ENCODE data around the gene STPG2. TPM values are rescaled to one million over a fixed set of nuclear protein-coding genes. Genes with fewer than 3 reads are reported as not detected.
A peak's percentile ranks its signal among the peaks of the same experiment; 100 is the strongest.

Gene STPG2
- total RNA-seq, 1 experiment from 2014 or later, result 0.20 TPM

DNA sequence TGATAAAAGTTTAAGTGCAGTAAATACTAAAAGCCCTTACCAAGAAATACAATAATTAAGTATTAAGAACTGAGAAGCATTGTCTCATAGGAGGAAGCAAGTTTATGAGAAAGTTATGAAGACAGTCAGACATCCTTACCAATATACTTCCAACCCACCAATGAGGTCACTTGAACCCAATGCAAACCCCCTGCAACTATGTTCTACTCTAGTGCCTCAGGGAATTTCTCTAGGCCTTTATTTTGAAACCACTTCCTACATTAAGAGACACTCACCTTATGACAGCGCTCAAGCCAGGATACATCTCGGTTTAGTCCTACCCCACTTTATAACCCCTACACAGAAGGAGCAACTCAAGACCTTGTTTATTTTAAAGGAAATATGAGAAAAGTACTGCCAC, 61.3 kb downstream of the STPG2 start:
- no peak overlapping the region for H2AK5ac ChIP-seq (ENCODE audit: insufficient read length, low read length)
- Mint-ChIP-seq H3K36me3 (ENCODE audit: insufficient read depth in 1 of 3, low read depth in 3 of 3) (no peaks in the 10 kb centered on the region), H3K27me3 (ENCODE audit: low read depth) (no peaks in the 10 kb centered on the region), H3K9me3 (no peaks in the 10 kb centered on the region), H3K27ac (0 out of 7 replicates have a peak overlapping the region, but pooled peaks of 1 of the 3 experiments have one; percentile 6), H3K4me3 (no peak overlapping the region), H3K4me1 (no peaks in the 10 kb centered on the region)
- no peak overlapping the region for H4K91ac ChIP-seq (ENCODE audit: insufficient read length, low read depth, low read length)
- TF ChIP-seq, protein P1, sequence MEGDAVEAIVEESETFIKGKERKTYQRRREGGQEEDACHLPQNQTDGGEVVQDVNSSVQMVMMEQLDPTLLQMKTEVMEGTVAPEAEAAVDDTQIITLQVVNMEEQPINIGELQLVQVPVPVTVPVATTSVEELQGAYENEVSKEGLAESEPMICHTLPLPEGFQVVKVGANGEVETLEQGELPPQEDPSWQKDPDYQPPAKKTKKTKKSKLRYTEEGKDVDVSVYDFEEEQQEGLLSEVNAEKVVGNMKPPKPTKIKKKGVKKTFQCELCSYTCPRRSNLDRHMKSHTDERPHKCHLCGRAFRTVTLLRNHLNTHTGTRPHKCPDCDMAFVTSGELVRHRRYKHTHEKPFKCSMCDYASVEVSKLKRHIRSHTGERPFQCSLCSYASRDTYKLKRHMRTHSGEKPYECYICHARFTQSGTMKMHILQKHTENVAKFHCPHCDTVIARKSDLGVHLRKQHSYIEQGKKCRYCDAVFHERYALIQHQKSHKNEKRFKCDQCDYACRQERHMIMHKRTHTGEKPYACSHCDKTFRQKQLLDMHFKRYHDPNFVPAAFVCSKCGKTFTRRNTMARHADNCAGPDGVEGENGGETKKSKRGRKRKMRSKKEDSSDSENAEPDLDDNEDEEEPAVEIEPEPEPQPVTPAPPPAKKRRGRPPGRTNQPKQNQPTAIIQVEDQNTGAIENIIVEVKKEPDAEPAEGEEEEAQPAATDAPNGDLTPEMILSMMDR (conservative IDR thresholded peaks at IDR 0.05), result no peak
- no peak overlapping the region for H2BK15ac ChIP-seq (ENCODE audit: low read depth, low read length)
- no peak for DNase-seq
- no peaks in the 10 kb centered on the region for H3K9me3 ChIP-seq (ENCODE audit: control insufficient read depth, low read depth, low read length)
- H4K5ac ChIP-seq (ENCODE audit: insufficient read length, low read depth, low read length), result no peak overlapping the region
- H3K79me2 ChIP-seq (ENCODE audit: insufficient read depth, low read length), result no peaks in the 10 kb centered on the region
- no peak overlapping the region for H2BK12ac ChIP-seq (ENCODE audit: insufficient read length, low read depth, low read length)
- H3K23me2 ChIP-seq (ENCODE audit: insufficient read length, low read depth, low read length, poor library complexity, severe bottlenecking), result no peaks in the 10 kb centered on the region
- H2BK5ac ChIP-seq (ENCODE audit: insufficient read length, low read length), result no peak overlapping the region
- no peaks in the 10 kb centered on the region for H3K79me1 ChIP-seq (ENCODE audit: insufficient read depth, low read depth, low read length, poor library complexity, severe bottlenecking)
- no peaks in the 10 kb centered on the region for H4K20me1 ChIP-seq (ENCODE audit: control insufficient read depth, insufficient read depth, insufficient read length)
- no peaks in the 10 kb centered on the region for H3K27me3 ChIP-seq (ENCODE audit: insufficient read depth, low read length)
- H3K23ac ChIP-seq (ENCODE audit: insufficient read length, low read depth, low read length), result no peak overlapping the region
- WGBS (ENCODE audit: extremely low coverage, insufficient read length, low lambda C conversion rate), result no CpG with 5 or more reads among the region's 2 CpGs
- H3K18ac ChIP-seq (ENCODE audit: insufficient read length, low read depth, low read length), result no peak overlapping the region
- H3K27ac ChIP-seq (ENCODE audit: insufficient read length, low read depth, low read length), result no peak overlapping the region
- H3T11ph ChIP-seq (ENCODE audit: low read length), result no peak overlapping the region
- H2BK120ac ChIP-seq (ENCODE audit: low read depth, low read length, poor library complexity, severe bottlenecking), result no peak overlapping the region
- no peaks in the 10 kb centered on the region for H3K4me1 ChIP-seq (ENCODE audit: insufficient read depth, low read length)
- H2AFZ ChIP-seq (ENCODE audit: low read length), result no peak overlapping the region
- no peak overlapping the region for H3K56ac ChIP-seq (ENCODE audit: insufficient read length, low read depth, low read length)
- no peak overlapping the region for H4K8ac ChIP-seq (replicated peaks; ENCODE audit: insufficient read length, low read depth, low read length)
- H3K4me2 ChIP-seq (ENCODE audit: insufficient read depth, insufficient read length, low read length), result no peak overlapping the region
- no peak overlapping the region for H3K4ac ChIP-seq (ENCODE audit: low read depth, low read length)
- H3K9ac ChIP-seq (ENCODE audit: extremely low read depth, insufficient read length, low read length), result no peak overlapping the region
- no peak overlapping the region for H3K14ac ChIP-seq (ENCODE audit: insufficient read depth, low read length)
- H2BK20ac ChIP-seq (ENCODE audit: low read depth, low read length, poor library complexity, severe bottlenecking), result no peak overlapping the region

Data from H9 (cell line).